NCI-H774 (cell line): ENCODE measurements around the gene PTCSC3.

Experiments
- DNase-seq: peaks from one replicate; lab custom pipeline; 2025; lab: John Stamatoyannopoulos, UW

Gene PTCSC3

DNA sequence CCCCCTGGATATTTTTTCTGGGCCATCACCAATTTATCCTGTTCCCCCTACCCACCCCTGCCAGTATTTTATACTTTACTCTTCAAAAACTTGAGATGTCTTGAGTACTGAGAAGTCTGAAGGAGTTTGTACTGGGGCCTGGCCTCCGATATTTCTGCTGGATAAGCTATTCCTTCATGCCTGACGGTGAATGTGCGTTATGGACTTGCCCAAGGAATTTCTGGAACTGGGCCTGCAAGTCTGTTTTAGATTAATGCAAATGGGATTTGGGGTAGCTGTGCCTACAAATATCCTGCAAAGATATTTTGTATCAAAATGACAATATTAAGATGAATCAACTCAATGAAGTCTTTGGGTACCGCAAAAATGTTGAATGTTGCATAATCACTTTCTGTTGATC, at the start of gene PTCSC3:
PTCSC3 (minus strand) TSS at position 199 of the 400 bp plus-strand sequence.
- DNase-seq: no peak

DNA sequence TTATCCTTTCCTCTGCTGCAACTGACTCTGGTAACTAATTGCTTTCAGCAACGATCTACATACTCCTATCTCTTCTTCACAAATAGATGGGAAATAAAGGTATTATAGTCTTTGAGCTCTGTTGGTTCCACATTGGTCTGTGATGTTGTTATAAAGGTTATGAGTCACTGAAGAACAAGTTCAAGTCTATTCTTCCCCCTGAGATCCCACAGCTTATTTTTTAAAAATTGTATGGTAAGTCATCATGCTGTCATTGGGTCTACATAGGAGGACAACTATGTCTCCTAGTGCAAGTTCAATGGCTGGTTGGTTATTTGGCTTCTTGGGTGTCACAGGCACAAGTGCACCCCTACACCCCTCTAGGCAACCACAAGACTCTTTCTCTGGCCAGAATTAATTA, 49.6 kb upstream of the PTCSC3 start:
- no peak for DNase-seq

DNA sequence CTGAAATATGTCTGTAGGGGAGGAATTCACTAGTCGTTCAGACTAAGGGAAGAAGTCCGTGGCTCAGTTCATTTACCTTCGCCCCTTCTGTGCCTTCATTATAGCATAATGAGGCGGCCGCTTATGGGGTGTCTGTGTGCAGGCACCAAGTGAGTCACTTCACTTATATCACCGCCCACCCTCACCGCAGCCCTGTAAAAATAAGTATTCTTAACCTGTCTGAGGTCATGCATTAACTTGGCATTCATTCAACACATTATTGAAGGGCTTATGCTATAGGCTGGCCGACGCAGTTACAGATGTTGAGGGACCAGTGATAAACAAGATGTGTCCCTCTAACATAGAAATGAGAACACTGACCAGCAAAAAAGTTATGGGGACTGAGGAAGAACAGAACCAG, 47.7 kb upstream of the PTCSC3 start:
- no peak for DNase-seq

- no peak for DNase-seq
Observed at GRCh38 chr14:36223558-36223957, 47.0 kb upstream of the PTCSC3 start.

GRCh38 chr14:36222952-36223468, 46.5 kb upstream of the PTCSC3 start:
- no peak for DNase-seq

- no peak for DNase-seq
Observed at GRCh38 chr14:36222337-36222736, 45.8 kb upstream of the PTCSC3 start.

DNA sequence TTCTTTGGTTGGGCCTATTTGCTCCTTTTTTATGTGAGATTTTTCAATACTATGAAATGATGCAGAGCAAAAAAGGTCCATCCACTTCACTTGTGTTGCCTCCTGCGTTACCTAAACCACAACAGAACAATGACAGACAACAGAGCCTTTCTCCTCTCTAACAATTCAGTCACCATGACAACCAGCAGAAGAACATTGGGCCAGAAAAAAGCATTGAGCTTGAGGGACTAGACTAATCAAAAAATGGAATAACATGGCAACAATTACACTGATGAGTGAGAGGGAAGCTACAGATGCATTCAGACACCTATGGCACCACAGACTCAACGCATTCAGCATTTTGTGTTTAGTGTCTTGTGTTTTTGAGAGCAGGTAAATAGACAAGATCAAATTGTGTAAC, 44.6 kb upstream of the PTCSC3 start:
- DNase-seq: peak; percentile 74

DNA sequence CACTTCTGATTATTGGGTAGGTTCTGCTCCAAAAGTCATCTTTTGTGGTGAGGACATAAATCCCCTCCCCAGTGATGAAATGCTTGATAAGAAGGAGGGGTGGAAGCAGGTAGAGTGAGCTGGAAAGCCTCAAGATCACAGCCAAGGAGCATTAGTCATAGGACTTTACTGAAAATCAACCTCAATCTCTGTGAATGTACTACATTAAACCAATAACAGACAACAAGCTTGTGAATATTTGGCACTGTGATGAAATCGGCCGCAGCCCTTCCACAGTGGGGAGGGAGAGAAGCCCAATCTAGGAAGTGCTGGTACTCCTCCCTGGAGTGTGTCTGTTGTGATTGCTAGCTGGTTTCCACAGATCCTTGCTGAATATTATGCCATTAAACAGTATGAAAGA, 41.2 kb upstream of the PTCSC3 start:
- DNase-seq: no peak

GRCh38 chr14:36217027-36217426, 40.5 kb upstream of the PTCSC3 start:
- peak; percentile 43 for DNase-seq

- DNase-seq: no peak
Observed at GRCh38 chr14:36215217-36215598, 38.7 kb upstream of the PTCSC3 start.

GRCh38 chr14:36214476-36215216, 38.1 kb upstream of the PTCSC3 start:
- peak; percentile 19 for DNase-seq

DNA sequence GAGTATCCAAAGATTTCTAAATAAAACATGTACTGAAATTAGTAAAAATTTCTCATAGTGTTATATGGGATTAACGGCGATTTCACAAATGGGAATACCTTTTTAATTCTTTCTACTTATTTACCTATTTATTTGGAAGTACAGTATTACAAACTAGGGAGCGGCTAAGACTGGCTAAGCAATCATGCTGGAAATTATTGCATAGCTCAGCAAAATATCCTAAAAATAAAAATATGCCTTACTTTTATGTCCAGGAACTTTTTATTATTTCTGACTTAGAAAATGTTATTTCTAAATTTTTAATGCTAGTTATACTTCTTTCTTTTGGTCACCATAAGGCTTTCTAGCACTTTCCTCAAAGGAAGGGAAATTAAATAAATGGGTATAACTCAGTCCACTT, 36.5 kb upstream of the PTCSC3 start:
- no peak for DNase-seq

DNA sequence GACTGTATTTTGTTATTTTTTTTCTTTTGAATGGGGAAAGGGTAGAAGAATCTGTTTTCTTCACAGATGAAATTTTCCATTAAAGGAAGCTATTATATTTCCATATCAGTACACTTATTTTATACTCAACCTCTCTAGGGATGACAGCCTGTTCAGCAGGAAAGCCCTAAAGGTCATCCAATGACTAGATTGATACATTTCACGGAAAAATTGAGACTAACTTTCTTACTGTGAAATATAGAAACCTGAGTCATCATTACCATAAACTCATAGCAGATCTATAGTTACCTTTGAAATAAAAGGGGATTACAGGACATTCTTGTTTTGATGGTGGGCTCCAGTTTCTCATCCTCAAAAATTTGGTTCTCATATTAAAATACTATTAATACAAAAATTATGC, 36.1 kb upstream of the PTCSC3 start:
- no peak for DNase-seq

DNA sequence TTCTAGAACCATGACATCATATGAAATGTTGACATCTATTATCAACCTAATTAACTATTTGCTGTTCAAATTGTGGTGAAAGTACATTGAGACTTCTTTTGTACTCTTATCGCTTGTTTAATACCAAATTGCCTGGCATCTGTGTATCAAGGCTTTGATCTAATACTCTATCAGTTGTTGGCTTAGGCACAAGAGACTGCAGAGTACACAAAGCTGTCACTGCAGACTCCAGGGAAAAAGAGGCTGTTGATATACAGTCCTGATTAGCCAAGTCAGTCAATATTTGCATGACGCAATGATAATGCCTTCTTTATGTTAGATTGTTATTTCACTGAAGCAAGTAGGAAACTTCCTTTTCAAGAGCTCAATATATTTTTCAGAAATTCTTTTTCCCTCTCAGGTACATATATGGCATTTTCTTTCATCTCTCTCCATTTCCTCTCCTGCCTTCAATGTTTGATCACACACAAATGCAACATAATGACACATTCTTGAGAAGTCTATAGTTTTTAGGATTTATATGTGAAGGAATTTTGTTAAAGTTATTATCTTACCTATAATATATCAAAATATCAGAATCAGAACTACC, 32.3 kb upstream of the PTCSC3 start:
- DNase-seq: peak; percentile 92

- peak; percentile 36 for DNase-seq
Observed at GRCh38 chr14:36207500-36207899, 31.0 kb upstream of the PTCSC3 start.

GRCh38 chr14:36204461-36205073, 28.0 kb upstream of the PTCSC3 start:
- DNase-seq: no peak

GRCh38 chr14:36198378-36198777, 21.9 kb upstream of the PTCSC3 start:
- DNase-seq: no peak

- peak; percentile 27 for DNase-seq
Observed at GRCh38 chr14:36194663-36195062, 18.1 kb upstream of the PTCSC3 start.

DNA sequence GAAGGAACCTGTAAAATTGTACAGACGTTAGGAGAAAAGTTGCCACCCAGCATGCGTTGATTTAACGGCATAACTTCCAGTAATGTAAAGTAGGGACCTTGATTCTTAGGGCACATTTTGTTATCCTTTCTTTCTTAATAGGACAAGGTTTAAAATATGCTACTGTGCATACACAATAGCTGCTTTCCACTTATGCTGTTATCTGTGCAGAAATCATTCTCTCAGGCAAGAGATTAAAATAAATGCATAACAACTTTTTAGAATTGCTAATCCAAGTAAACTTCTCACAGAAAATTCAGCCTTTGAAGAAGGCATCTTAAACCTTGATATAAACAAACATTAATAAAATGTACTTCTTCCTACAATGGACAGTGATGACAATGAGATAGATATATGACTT, 16.0 kb upstream of the PTCSC3 start:
- DNase-seq: no peak

GRCh38 chr14:36183402-36183801, 6.9 kb upstream of the PTCSC3 start:
- no peak for DNase-seq

DNA sequence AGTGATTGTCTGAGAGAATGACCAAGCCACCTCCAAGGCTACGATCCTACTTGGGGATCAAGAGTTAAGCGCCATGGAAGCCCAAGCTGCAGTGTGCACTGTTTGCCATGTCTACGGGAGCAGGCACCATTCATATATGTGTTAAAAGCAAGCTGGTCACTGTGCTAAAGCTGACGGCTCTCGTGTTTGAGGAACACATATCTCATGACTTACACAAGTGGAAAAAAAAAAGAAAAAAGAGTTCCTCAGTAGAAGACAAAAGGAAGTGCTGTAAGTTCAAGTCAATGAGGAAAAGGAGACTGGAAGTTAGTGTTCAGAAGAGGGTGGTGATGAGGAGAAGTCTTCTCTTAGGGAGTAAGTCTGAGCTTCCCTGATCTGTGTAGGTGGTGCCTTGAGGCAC, 4.9 kb upstream of the PTCSC3 start:
- DNase-seq: no peak

DNA sequence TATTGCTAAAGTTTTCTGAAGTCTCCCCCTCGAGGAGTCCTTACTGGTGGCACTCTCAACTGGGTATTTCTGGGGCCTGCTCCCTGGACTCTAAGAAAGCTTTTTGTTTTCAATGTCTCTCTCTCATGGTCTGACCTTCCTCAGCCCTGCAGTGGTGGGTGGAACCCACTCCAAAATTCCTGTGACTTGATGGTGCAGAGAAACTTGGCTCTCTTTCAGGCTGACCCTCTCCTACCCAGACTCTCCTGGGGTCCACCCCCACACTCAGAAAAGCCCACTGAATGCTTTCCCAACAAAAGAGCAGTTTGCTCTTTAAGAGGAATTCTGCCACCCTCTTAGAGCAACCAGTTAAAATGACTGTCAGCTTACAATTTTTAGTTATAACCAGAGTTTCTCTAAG, 967 bp upstream of the PTCSC3 start:
- no peak for DNase-seq

DNA sequence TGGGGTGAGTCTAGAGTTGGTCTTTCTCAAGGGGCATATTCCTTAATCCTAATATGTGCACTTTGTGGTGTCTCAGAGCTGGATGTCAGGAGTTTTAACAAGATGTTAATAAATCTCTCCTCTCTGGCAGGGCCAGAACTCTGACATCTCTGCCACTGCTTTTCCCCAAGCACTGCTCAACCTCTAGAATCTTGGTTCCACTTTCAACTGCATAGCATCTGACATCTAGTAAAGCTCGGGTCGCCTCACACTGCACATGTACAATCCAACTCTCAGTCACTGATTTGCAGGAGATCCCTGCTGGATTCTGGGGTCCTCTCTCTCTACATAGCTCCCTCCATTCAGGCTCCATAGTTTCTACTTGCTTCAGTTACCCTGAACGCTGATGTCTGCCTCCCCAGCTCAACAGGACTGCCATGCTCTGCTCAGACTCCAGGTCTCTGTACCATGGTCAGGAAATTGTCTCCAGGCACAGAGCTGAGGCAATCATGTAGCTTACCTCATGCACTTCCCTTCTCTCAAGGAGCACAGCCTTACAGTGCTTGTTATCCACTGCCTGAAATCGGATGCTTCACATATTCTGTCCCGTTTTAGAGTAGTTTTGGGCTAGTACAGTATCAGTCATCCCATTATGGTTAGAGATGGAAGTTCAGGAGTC, 1.6 kb downstream of the PTCSC3 start:
- no peak for DNase-seq
